Psoas muscle (tissue), 8 donors: ENCODE results near the gene CNPY4. TPM values are rescaled to one million over a fixed set of nuclear protein-coding genes. Genes with fewer than 3 reads are reported as not detected.
A peak's percentile ranks its signal among the peaks of the same experiment; 100 is the strongest.

Source experiments
- ATAC-seq, 4 donors: fragments of 200-7000 bp; cut with Tn5 transposase; one replicate each; pipeline ENCODE4 v1.9.1; 2020; ENCODE audit warnings: moderate library complexity in 3 of 4, mild to moderate bottlenecking in 2 of 4
- DNase-seq, 2 donors: peaks; one replicate each; pipeline ENCODE4 v3.0.0-alpha.2; 2020
- H3K27ac ChIP-seq: fragments of 200-600 bp; one replicate; pipeline ENCODE4 v1.8.0; 2022
- H3K27me3 ChIP-seq, 3 donors: fragments of 200-600 bp in 1 of 3; one replicate each; pipeline versions ENCODE4 v1.6.1 to v1.8.0; 2013 to 2022; ENCODE audit warnings: low read length in 2 of 3, mild to moderate bottlenecking in 2 of 3, moderate library complexity in 1 of 3; ENCODE audit not compliant: insufficient read depth in 3 of 3
- H3K36me3 ChIP-seq, 2 donors: fragments of 200-600 bp in 1 of 2; one replicate each; pipeline versions ENCODE4 v1.6.1 to v1.8.0; 2013 to 2022; ENCODE audit warnings: low read depth in 1 of 2, mild to moderate bottlenecking in 1 of 2, moderate library complexity in 1 of 2; ENCODE audit not compliant: insufficient read depth in 1 of 2
- H3K4me1 ChIP-seq: fragments of 200-600 bp; one replicate; pipeline ENCODE4 v1.8.0; 2022
- H3K4me3 ChIP-seq: fragments of 200-600 bp; one replicate; pipeline ENCODE4 v1.8.0; 2022; ENCODE audit warnings: mild to moderate bottlenecking
- H3K9me3 ChIP-seq: fragments of 200-600 bp; one replicate; pipeline ENCODE4 v1.8.0; 2022
- CTCF ChIP-seq: fragments of 200-600 bp; IDR thresholded peaks from one replicate; pipeline ENCODE4 v1.8.0; 2022; ENCODE audit warnings: antibody characterized with exemption
- WGBS, 3 donors: extraction: QIAGEN DNeasy Blood & Tissue Kit; methylation state at CpG; one replicate each; pipeline versions ENCODE4 v1.1.6 to v1.1.7; 2013; 5-methylcytosine and 5-hydroxymethylcytosine counted together
- intact Hi-C, 2 donors: fragments of 100-400 bp; cut with DNase I; formaldehyde crosslinking; loops; one replicate each; pipeline versions ENCODE4 v1.11.0 to v1.14.2; 2022
- polyA plus RNA-seq, 3 donors: library from polyadenylated mRNA; stranded (reverse); fragments of 200-250 nt; gene quantifications; one replicate each; pipeline ENCODE4 v1.2.3, GENCODE V29; 2013
- total RNA-seq, 4 donors: library from RNA; stranded (reverse); fragmentation: NEBNext Ultra II Directional in 2 of 4; extraction: Animal tissue kit (Norgen Biotek cat#: 25700) in 2 of 4; gene quantifications; one replicate each; pipeline versions ENCODE4 v1.2.1 to v1.2.4, GENCODE V29; 2021 to 2023
- donor health status: healthy with polysubstance abuse.
- donor health status: DM: no; HTN: no; CAD: no; lungs with moderate emphysema.
- donor health status: Bipolar disorder and iron deficiency.
- donor health status: healthy.
- donor health status: DM: yes; HTN: yes; CAD: no.
- donor health status: DM: no; HTN: no; CAD: no.
- donor health status: DM: no; HTN: no; CAD: no.
- donor health status: DM: yes; HTN: yes; CAD: no.

Gene CNPY4
- total and polyA plus RNA-seq, 7 donors = 2.2 to 7.0 (median 2.9) TPM

- Histone ChIP-seq H3K27me3 (no peaks in the 10 kb centered on the region), H3K36me3 (peaks cover 3 to 38% of the 10 kb centered on the region in 2 donors), H3K9me3 (no peaks in the 10 kb centered on the region), H3K27ac (peak overlapping the region; percentile 92), H3K4me1 (peaks cover 15% of the 10 kb centered on the region), H3K4me3 (peak overlapping the region; percentile 94)
- peak in 1 of 4 donors; percentile 46 for ATAC-seq
- no peak for TF ChIP-seq CTCF
- intact Hi-C loops = loop anchor here in 1 of 2 donors (2.0 kb wide), 1 partner anchor 62 kb away; no protein-coding TSS in a partner anchor
- DNase-seq = no peak
- WGBS, 3 donors = 0 to 1% (median 0%) methylated on average over 34 of the region's 34 CpGs
These were observed 38.4 kb upstream of the CNPY4 start for GRCh38 chr7:100080907-100081534.

GRCh38 chr7:100081535-100082102, 37.8 kb upstream of the CNPY4 start, which contains the start of gene ZNF3:
ZNF3 (minus strand) TSS chr7:100081723; CDS start chr7:100077357, 4,366 bp downstream.
- peak within 1 kb of the TSS; percentile 92 for H3K27ac ChIP-seq
- no peaks in the 10 kb centered on the region for H3K9me3 ChIP-seq
- intact Hi-C loops = loop anchor here in 1 of 2 donors (2.0 kb wide), 1 partner anchor 63 kb away; no protein-coding TSS in a partner anchor
- WGBS, 3 donors = 0 to 1% (median 1%) methylated on average over 51 to 55 of the region's 55 CpGs
- H3K4me3 ChIP-seq = peak within 1 kb of the TSS; percentile 94
- peak; percentile 98 to 99 for DNase-seq
- H3K36me3 ChIP-seq = peaks cover 3 to 32% of the 10 kb centered on the region in 2 donors
- ATAC-seq = peak; percentile 94 to 97 (median 96)
- no peaks in the 10 kb centered on the region for H3K27me3 ChIP-seq
- peak; percentile 93 for TF ChIP-seq CTCF
- H3K4me1 ChIP-seq = peaks cover 15% of the 10 kb centered on the region

GRCh38 chr7:100082978-100083377, 36.5 kb upstream of the CNPY4 start:
- Histone ChIP-seq H3K27ac (peak overlapping the region; percentile 92), H3K4me1 (peaks cover 16% of the 10 kb centered on the region), H3K9me3 (no peaks in the 10 kb centered on the region), H3K36me3 (peaks cover 3 to 19% of the 10 kb centered on the region in 2 donors), H3K4me3 (no peak overlapping the region), H3K27me3 (no peaks in the 10 kb centered on the region)
- ATAC-seq (no peak), DNase-seq (no peak)
- 30 to 54% (median 42%) methylated on average over 4 of the region's 4 CpGs for WGBS, 3 donors
- intact Hi-C loops = no loop called here
- TF ChIP-seq CTCF = no peak

- Histone ChIP-seq H3K9me3 (no peaks in the 10 kb centered on the region), H3K4me3 (no peak overlapping the region), H3K27ac (no peak overlapping the region), H3K4me1 (peaks cover 13% of the 10 kb centered on the region), H3K36me3 (peaks cover 0 to 5% of the 10 kb centered on the region in 2 donors), H3K27me3 (no peaks in the 10 kb centered on the region)
- ATAC-seq (no peak), DNase-seq (no peak)
- no peak for TF ChIP-seq CTCF
- WGBS, 3 donors = 65 to 68% (median 68%) methylated on average over 3 of the region's 3 CpGs
- intact Hi-C loops = loop anchor here in 1 of 2 donors (5.0 kb wide), 1 partner anchor 42 kb away; the partner anchor contains the start of gene MBLAC1
These were observed 33.9 kb upstream of the CNPY4 start for GRCh38 chr7:100085515-100085914.
